ENCODE data around the gene REPIN1.

The REPIN1 gene

DNA sequence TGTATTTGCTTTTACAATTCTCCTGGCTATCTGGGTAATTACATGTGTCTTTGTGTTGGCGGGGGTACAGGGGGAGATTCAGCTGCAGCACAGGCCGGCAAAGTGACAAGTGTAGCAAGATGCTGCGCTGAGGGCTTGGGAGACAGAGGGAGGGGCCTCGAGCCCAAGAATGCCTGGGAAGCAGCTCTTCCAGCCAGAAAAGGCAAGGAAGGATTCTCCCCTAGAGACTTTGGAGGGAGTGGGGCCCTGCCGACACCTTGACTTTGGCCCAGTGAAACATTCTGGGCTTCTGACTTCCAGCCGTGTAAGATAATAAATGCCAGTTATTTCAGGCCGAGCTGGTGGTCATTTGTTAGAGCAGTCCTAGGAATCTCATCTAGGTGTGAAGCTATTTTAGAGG lies 7.2 kb upstream of the REPIN1 start:
- DNase-seq, result no peak

DNA sequence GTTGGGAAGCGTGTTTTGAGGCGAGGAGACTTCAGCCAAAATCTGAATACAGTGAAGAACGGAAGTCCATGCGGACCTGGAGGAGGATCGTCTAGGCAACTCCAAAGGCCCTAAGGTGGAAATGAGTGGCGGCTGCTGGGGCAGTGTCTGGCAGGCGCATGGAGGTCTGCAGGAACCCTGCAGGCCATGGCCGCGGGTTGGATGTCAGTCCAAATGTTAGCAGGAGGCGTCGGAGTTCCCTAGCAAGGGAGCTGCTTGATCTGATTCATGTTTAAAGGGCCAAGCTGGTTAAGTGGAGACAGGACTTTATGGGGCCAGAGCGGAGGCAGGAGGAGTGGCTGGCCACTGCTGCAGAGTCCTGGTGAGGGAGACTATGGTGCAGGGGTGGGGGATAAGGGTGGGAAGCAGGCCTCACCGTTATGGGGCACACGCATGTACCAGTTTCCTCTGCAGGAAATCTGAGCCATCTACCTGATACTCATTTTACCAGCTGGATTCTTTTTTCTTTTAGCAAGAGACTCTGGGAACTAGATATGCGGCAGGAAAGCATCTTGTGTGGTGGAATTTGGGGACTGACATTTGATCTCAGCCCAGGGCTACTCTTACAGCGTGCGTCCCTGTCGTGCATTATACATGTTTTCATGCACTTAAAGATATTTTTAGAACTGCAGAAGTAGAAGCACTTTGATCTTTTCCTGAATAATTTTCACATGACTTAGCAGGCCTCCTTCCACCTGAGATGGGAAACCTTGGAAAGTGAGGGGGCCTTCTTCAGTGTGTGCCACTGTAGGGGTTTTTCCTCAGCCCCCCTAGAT lies 6.6 kb upstream of the REPIN1 start:
- DNase-seq, result no peak

DNA sequence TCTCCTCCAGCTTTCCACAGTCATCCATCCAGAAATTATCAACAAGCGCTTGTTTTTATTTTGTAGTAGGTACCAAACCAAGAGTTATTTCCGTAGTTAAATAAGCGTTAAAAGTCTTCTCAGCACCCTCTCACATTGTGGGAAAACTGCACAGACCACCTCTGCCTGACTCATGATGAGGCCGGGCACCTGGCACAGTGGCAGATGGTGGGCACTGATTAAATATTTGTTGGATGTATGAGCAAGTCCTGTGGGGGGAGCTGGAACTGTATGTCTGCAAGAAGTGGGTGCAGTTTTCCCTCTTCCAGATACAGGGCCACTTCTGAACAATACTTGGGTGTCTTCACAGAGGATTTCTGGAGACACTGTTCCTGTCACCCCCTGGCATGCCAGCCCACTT lies 5.3 kb upstream of the REPIN1 start:
- no peak for DNase-seq

DNA sequence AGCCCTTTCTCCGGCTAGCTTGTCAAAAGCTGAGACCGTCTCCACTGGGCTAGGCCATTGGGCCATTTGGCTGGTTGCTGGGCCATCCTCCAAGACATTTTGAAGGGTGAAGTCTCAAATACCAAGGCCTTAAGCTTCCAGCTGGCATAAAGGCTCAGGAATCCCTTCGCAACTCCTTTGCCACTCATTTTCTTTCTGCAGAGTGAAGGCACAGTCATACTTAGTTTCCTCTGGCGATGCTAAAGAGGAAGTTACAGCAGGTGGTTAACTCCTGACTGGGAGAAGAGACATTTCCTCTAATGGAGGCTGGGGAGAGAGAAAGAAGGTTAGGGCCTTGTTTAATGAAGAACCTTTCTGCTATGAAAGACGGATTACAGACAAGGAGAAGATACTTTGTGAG lies 4.8 kb upstream of the REPIN1 start:
- DNase-seq, result no peak

DNA sequence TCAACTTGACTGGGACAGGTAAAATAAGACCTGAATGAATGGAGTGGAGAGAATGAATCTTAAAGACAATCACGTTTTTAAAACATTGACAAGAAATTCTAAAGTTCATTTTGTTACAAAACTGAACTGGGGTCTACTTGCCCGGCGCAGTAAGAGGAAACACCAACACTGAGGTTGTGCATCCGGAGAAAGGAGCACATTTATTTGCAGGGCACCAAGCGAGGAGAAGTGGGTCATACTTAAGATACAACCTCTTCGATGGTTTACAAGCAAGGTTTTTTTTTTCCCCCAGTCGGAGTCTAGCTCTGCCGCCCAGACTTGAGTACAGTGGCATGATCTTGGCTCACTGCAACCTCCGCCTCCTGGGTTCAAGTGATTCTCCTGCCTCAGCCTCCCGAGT lies 3.4 kb upstream of the REPIN1 start:
- no peak for DNase-seq

DNA sequence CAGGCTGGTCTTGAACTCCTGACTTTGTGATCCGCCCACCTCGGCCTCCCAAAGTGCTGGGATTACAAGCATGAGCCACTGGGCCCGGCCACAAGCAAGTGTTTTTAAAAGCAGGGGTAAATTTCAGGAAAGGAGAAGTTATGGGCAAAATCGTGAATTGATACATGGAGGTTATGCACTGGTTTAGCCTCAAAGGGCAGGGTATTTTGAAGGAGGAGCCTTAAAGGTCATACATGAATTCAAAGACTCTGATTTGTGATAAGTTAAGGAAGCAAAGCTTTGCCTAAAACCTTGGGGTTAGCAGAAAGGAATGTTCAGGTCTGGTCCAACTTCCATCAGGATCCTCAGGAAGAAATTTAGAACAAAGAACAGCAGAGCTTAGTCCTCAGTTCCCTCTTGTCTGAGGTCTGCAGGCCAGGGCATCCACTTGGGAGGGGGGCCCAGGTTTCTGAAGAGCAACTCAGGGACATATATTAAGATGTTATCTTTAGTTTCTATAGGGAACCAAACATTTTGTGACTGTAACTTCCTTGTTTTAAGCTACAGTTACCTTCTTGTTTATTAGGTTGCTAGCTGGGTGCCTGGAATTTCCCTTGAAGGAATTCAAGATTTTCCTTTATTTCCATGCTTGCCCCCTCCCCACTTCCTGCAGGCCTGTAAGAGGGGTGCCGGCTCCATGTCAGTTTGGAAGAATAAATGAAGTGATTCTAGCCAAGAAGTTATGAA lies 2.8 kb upstream of the REPIN1 start:
- DNase-seq, result no peak

DNA sequence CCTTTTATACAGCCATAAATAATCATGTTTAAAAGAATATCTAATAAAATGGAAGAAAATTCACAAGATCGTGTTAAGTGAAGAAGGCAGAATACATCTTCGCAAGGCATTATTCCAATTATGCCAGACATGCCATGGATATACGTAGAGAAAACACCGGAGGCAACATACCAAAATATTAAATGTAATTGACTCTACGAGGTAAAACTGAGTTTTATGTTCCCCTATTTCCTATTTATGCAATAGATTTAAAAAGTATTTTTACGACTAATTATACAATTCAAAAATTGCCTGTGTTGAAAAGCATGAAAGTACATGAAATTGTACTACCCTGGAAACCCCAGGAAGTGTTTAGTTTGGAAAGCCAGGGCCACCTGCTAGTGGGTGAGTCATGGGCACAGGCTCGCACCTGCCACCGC lies 936 bp upstream of the REPIN1 start:
- DNase-seq, result no peak

DNA sequence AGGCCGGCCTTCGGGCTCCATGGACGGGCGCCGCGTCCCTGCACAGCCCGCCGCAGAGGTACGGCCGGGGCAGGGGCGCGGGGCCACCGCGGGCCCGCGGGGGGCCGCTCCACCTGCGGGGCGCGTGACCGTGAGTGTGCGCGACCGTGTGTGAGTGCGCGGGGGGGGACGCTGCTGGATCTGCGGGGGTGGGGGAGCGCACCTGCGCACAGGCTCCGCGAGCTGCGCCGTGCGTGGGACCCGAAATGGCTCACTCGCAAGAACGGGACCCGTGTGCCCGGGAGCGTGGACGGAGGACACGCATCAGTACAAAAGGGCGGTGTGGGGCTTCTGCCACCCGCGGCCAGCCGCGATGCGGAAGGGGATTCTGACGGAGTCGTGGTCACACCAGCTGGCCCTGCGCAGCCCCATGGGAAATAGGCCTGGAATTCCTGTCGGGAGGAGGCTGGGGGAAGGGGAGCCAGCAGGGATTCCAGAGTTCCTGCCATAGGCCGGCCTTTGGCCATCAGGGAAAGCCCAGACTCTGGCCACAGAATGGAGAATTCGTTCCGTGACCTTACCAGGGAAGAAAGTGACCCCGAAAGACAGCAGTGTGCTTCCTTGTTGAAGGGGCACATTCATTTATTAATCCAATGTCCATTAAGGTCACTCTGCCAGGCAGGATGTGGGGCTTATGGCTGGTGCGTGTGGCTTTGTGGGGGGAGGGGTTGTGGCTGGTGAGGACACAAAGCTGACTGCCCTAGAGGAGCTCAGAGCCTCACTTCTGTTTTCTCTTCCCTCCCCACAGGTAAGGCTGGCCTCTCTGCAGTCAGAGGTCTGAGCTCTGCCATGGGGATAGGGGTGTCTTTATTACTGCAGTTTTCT lies 494 bp downstream of the REPIN1 start:
- peak; percentile 58 for DNase-seq

DNA sequence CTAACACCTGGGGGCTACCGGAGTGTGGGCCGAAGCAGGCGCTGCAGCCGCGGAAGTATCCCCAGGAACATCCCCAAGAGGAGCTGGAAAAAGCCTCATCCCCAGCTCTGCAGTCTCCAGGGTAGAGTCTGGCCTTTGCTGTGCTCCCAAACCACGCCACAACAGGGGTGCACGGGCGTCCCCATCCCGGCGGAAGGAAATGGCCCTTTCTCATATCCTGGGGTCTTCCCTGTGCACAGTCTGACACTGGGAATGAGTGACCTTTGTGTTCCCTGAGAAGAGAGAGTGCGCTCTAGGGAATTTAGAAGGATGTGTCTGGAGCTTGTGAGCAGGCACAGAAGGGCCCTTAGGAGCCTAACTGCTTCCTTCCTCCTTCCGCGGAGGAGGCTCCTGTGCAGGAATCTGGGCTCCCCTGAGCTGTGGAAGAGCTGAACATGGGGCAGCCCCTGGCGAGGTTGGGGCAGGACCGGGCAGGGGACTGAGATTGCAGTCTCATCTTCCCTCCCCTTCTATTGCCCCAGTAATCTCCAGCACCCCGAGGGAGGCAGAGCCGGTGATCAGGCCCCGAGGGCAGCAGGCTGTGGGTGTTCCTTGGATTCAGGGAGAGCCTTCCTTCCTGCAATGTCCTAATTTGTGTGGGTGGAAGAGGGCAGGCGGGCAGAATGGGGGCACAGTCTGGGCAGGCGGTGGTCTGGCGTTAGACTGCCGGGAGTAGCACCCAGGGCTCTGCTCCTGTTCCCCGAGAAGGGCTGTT lies 1.3 kb downstream of the REPIN1 start:
- DNase-seq, result no peak

DNA sequence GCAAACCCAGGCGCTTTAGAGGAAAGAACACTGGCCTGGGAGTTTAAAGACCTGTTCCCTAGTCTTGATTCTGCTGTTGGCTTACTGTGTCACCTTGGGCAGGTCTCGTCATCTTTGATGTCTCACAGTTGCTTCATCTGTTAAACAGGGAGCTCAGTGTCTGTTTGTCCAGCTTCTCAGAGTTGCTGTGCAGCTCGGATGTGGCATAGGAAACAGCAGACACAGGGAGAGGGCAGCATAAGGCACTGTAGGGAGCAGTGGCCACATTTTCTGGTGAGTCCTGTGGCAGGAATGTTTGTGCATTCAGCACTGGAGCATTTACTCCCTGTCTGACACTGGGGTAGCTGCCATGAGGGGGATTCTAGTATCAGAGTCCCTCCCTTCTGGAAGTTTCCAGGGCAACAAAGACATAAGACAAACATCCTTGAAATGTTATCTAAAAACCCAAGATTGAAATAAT lies 2.0 kb downstream of the REPIN1 start:
- no peak for DNase-seq

DNA sequence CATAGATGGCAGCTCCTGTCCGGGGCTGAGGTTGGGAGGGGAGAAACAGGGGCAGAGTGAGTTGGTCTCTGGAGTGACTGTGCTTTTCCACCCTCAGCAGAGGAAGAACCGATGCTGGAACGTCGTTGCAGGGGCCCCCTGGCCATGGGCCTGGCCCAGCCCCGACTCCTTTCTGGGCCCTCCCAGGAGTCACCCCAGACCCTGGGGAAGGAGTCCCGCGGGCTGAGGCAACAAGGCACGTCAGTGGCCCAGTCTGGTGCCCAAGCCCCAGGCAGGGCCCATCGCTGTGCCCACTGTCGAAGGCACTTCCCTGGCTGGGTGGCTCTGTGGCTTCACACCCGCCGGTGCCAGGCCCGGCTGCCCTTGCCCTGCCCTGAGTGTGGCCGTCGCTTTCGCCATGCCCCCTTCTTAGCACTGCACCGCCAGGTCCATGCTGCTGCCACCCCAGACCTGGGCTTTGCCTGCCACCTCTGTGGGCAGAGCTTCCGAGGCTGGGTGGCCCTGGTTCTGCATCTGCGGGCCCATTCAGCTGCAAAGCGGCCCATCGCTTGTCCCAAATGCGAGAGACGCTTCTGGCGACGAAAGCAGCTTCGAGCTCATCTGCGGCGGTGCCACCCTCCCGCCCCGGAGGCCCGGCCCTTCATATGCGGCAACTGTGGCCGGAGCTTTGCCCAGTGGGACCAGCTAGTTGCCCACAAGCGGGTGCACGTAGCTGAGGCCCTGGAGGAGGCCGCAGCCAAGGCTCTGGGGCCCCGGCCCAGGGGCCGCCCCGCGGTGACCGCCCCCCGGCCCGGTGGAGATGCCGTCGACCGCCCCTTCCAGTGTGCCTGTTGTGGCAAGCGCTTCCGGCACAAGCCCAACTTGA lies 2.7 kb downstream of the REPIN1 start:
- DNase-seq, result no peak

DNA sequence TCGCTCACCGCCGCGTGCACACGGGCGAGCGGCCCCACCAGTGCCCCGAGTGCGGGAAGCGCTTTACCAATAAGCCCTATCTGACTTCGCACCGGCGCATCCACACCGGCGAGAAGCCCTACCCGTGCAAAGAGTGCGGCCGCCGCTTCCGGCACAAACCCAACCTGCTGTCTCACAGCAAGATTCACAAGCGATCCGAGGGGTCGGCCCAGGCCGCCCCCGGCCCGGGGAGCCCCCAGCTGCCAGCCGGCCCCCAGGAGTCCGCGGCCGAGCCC lies 3.3 kb downstream of the REPIN1 start:
- no peak for DNase-seq

DNA sequence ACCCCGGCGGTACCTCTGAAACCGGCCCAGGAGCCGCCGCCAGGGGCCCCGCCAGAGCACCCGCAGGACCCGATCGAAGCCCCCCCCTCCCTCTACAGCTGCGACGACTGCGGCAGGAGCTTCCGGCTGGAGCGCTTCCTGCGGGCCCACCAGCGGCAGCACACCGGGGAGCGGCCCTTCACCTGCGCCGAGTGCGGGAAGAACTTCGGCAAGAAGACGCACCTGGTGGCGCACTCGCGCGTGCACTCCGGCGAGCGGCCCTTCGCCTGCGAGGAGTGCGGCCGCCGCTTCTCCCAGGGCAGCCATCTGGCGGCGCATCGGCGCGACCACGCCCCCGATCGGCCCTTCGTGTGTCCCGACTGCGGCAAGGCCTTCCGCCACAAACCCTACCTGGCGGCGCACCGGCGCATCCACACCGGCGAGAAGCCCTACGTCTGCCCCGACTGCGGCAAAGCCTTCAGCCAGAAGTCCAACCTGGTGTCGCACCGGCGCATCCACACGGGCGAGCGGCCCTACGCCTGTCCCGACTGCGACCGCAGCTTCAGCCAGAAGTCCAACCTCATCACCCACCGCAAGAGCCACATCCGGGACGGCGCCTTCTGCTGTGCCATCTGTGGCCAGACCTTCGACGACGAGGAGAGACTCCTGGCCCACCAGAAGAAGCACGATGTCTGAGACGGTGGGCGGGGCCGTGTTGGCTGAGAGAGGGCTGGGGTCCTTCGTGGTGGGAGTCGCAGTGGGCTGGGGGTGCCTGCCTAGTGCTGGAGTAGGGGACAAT lies 3.8 kb downstream of the REPIN1 start:
- DNase-seq, result no peak

DNA sequence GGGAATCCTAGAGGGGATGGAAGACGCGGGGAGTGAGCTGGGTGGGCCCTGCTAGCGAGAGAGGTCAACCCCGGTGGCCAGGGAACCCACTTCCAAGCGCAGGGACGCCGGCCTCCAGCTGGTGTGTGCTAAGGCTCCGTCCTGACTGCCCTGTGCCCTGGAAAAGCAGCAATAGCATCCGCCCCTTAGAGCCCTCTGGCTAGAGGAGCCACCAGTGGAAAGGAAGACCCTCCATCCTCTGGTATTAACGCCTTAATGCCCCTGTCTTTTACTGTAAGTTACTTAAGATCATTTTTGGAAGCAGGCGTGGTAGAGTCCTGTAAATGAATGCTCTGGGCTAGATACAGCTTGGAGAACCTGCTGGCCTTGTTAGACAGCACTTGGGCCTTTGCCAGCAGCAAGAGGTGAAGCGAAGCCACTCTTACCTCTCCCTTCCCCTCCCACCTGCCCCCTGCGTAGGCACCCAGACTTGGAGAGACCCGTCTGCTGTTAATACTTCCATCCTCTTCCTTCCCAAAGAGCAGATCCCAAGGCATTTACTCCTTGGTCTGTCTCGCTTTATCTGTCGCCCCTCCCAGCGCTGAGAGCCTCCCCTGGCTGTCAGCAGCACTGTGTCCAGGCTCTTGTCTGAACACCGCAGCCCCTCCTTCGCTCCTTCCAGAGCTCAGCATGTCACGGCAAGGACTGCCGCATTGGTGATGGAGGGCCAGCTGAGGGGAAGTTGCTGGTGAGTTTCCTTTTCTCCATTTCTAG lies 4.6 kb downstream of the REPIN1 start:
- DNase-seq, result no peak

DNA sequence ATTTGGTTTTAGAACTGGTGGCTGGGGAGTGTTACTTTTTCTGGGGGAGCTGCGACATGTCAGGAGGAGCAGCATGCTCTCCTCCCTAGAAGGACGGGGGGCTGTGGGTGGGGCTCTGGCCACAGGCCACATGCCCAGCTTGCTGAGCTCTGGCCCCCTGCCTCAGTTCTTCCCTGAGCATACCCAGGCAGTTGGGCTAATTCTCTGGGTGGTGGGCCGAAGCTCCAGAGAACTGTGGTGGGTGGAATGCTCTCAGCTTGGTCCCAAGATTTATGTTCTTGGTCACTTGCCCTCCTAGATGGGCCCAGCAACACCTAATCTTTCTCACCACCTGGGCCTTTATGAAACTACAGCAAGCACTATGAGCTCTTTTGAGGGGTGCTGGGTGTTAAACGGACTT lies 5.4 kb downstream of the REPIN1 start:
- no peak for DNase-seq

DNA sequence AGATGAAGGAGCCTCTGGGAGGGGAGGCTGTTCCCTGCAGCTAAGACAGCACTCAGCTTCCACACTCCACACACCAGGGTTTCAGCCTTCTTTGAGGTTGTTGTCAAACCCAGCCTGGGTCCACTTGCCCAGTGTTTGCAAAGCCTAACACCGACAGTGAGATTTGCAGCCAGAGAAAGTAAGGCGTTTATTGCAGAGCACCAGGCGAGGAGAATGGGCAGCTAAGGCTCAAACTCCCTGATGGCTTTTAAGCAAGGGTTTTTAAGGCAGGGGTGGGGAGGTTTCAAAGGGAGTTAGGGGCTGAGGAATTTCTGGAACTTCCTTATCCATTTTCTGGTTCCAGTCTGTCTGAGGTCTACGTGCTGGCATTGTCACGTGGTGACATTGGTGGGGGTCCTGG lies 5.8 kb downstream of the REPIN1 start:
- DNase-seq, result no peak

DNA sequence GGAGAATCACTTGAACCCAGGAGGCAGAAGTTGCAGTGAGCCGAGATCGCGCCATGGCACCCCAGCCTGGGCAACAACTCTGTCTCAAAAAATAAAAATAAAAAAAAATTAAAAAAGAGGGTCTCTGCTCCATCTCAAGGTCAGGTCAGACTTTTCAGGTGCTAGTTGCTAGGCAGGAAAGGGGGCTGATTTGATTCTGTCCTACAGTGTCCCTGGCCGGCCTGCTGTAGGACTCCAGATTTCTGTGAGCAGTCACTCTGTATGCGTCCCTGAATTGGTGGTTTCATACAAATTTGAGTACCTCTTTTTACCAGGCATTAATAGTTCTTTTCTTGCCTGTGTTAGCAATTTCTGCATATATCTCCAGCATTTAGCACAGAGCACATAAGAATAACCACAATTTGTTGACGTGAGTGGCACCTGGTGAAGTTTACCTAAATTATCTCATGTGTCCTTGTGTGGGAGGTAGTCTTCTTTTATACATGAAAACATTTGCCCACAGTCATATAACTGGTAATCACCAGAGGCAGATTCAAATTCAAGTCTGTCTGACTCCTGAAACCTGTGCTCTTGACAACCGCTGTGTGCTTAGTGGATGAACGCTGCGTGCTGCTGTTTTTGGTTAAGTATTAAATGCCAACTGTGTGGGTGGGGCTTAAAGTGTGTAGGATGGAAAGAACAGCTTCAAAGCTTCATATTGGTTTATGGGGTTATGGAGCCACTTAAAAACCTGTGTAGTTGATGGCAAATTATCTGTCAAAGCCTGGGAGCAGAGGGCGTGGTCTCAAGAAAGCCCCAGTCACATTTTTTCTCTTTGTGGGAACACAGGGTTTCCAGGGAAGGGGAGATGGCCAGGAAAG lies 7.3 kb downstream of the REPIN1 start:
- no peak for DNase-seq

DNA sequence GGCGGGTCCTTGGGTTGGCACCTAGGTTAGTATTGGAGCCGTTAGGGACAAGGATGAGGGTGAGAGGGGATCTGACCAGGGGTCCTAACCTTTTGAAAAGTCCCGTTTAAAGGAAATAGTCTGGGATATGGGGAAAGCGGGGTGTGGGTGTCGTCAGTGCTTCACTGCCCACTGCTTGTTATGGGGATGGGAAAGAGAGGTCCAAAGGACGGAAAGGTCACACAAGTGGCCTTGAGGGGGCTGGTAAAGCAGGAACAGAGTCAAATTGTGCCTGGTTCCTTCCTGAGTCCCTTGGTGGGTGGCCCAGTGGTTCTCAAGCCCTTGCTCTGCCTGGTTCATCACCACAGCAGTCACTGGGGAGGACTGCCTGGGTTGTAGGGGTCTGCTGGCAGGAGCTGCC lies 7.9 kb downstream of the REPIN1 start:
- no peak for DNase-seq

DNA sequence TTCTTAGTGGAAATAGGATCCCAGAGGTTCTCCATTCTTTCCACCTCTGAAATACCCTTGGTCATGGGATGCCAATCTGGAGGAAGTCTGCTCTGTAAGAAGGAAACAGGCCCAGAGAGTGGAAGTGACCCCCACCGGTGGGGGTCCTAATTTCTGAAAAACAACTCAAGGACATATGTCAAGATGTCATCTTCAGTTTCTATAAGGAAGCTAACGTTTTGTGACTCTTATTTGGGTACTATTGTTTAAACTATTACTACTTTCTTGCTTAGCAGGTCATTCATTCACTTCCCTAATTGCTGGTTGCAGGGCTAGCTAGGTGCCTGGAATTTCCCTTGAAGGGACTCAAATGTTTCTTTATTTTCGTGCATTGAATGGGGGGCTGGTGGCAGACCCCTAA lies 8.6 kb downstream of the REPIN1 start:
- DNase-seq, result no peak

Data from NCI-H345 (cell line).